GM06990 (cell line): ENCODE results near the gene GJA5.

Experiments used
- DNase-seq: peaks from one replicate; pipeline ENCODE4 v3.0.0-alpha.2; 2011; ENCODE audit not compliant: insufficient read length; ENCODE audit errors: extremely low read depth
- H3K27me3 ChIP-seq: replicated peaks from 2 replicates; pipeline ENCODE4 v1.6.0; 2011; ENCODE audit warnings: low read length; ENCODE audit not compliant: control insufficient read depth, insufficient read depth
- H3K36me3 ChIP-seq: 2 replicates; pipeline ENCODE4 v1.5.1; 2011; ENCODE audit warnings: low read length; ENCODE audit not compliant: control insufficient read depth, insufficient read depth
- H3K4me3 ChIP-seq: replicated peaks from 2 replicates; pipeline ENCODE4 v1.5.1; 2011; ENCODE audit warnings: low read depth, mild to moderate bottlenecking, control low read depth, low read length
- TF ChIP-seq, protein P1 (sequence below): IDR thresholded peaks from 2 replicates; pipeline ENCODE4 v1.5.1; 2011; ENCODE audit warnings: low read length, control low read depth, mild to moderate bottlenecking, inconsistent platforms; ENCODE audit not compliant: insufficient read depth, poor library complexity, severe bottlenecking

The GJA5 gene

DNA sequence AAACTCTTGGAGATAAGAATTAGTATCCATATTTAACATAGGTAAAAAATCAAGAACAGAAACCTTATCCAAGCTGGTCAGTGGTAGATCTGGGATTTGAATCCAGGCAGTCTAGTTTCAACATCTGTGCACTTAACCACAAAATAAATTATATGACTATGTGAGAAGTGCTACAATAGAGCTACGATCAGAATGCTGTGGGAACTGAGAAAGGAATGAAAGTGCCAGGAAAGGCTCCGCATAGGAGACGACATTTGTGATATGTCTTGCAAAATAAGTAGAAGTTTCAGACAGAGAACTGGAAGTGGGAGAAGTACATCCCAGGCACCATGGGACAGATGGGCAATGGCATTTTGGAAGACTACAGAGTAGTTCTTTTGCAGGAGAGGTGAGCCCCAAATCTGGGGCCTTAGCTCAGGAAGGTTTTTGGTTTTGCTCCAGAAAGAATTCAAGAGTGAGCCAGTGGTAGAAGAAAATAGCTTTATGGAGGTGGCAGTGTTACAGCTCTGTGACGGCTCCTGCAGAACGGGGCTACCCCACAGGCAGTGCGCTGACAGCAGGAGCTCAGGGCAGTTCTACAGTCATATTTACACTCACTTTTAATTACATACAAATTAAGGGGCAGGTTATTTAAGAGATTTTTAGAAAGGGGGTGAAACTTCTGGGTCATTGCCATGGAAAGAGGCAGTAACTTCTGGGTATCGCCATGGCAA, 25.5 kb upstream of the GJA5 start:
- H3K27me3 ChIP-seq = no peaks in the 10 kb centered on the region
- DNase-seq = no peak
- H3K4me3 ChIP-seq = no peak overlapping the region
- H3K36me3 ChIP-seq = no peaks in the 10 kb centered on the region
- TF ChIP-seq, protein P1, sequence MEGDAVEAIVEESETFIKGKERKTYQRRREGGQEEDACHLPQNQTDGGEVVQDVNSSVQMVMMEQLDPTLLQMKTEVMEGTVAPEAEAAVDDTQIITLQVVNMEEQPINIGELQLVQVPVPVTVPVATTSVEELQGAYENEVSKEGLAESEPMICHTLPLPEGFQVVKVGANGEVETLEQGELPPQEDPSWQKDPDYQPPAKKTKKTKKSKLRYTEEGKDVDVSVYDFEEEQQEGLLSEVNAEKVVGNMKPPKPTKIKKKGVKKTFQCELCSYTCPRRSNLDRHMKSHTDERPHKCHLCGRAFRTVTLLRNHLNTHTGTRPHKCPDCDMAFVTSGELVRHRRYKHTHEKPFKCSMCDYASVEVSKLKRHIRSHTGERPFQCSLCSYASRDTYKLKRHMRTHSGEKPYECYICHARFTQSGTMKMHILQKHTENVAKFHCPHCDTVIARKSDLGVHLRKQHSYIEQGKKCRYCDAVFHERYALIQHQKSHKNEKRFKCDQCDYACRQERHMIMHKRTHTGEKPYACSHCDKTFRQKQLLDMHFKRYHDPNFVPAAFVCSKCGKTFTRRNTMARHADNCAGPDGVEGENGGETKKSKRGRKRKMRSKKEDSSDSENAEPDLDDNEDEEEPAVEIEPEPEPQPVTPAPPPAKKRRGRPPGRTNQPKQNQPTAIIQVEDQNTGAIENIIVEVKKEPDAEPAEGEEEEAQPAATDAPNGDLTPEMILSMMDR = no peak

DNA sequence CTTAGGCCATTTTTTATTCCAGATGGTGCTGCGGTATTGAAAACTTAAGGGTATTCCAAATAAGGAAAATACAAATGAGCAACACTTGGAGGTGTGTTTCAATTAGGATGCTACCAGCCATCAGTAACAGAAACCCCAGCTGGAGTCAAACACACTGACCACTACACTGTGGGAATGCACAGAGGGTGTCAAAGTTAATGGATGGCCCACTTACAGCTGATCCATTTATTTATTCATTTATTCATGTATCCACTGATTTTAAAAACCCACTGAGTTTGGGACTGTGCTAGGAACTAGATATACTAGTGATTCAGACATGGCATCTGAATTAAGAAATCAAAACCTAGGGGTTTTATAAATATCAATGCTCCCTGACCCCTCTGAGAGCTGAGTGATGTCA, 24.5 kb upstream of the GJA5 start:
- TF ChIP-seq, protein P1 = no peak
- H3K36me3 ChIP-seq = no peaks in the 10 kb centered on the region
- DNase-seq = no peak
- H3K27me3 ChIP-seq = no peaks in the 10 kb centered on the region
- H3K4me3 ChIP-seq = no peak overlapping the region

DNA sequence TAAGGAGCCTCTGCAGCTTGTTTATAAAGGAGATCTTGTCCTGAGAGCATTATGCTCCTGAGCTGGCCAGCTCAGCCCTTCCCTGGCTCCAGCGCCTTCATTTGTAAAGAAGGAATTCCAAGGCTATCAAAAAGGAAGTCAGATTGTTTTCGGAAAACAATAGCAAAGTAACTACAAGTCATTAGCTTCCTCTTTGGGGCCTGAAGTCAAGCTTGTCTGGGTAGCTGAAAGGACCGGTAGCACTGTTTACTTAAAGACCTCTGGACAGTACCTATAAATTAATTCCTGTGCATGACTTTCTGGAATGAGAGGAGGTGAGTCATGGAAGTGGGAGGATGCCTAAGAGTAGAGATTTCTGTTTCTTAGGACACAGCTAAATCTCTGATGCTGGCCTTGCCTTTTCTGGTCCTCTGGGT, 20.7 kb upstream of the GJA5 start:
- no peak overlapping the region for H3K4me3 ChIP-seq
- TF ChIP-seq, protein P1 = no peak
- DNase-seq = no peak
- no peaks in the 10 kb centered on the region for H3K27me3 ChIP-seq
- no peaks in the 10 kb centered on the region for H3K36me3 ChIP-seq

DNA sequence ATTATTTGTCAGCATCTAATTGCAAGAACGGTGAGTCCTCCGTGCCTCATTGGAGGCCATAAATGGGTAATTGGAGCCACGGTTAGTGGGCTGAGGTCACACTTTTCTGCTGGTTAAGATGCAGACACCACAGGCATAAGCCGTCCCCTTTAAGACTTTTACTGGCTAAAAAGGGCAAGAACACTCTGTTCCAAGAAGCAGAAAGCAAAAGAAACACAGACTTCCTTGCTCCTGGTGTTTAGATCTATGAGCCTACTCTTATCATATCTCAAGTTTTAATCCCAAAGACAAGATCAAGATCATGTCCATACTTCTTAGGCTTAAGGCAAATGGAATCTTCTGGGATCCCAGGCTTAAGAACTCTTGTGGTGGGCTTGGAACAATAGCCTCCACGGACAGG, 17.3 kb upstream of the GJA5 start:
- Histone ChIP-seq H3K4me3 (no peak overlapping the region), H3K36me3 (no peaks in the 10 kb centered on the region), H3K27me3 (no peaks in the 10 kb centered on the region; the same call in 1 of the 2 replicates)
- TF ChIP-seq, protein P1 = no peak
- no peak for DNase-seq

DNA sequence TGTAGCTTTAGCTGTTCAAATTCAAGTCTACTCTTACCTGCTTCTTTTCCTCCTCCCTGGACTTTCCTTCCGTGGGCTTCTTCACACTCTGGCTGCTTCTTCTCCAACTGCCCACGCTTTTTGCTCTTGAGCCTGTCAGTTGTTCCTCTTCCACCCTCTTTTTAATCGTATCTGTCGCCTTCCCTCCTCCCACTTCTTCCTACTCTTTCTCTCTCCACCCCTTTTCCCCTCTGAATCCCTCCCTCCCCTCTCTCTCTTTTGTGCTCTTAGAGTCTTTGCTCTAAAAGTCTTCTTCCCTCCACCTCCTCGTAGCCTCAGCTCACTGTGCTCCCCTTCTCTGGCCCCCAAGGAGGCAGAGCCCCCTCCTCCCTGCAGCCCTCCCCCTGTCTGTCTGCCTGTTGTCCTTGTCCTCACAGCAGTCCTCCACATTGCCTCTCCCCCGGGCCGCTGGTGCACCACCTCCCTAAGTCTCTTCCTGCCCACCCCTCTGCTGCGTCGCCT, 12.9 kb upstream of the GJA5 start:
- no peaks in the 10 kb centered on the region for H3K36me3 ChIP-seq
- TF ChIP-seq, protein P1 = no peak
- no peak for DNase-seq
- H3K4me3 ChIP-seq = no peak overlapping the region
- H3K27me3 ChIP-seq = no peaks in the 10 kb centered on the region; the same call in 1 of the 2 replicates
